Activated CD8-positive, alpha-beta memory T cell treated with anti-CD3 and anti-CD28 coated beads, Interleukin-2, amount 10 ng/mL, durations not matched to agents 7 days and 5 days (primary cell): ENCODE data around the gene DDX39B. TPM values are rescaled to one million over a fixed set of nuclear protein-coding genes. Genes with fewer than 3 reads are reported as not detected.
"Not testable (repeated sequence)": the region's sequence is repeated elsewhere in the genome, so short reads cannot be mapped to it uniquely, and the experiment has no call there.

Source experiments
- ATAC-seq: fragments of 150-1000 bp; cut with Tn5 transposase; one replicate; pipeline ENCODE4 v1.10.0; 2021; ENCODE audit warnings: moderate library complexity
- CTCF ChIA-PET: fragments of 350-600 bp; sonication (Branson Sonifier 250); formaldehyde crosslinking; loops from one replicate; lab custom pipeline; 2021; ENCODE audit warnings: antibody characterized with exemption; lab: Charles Lee
- DNase-seq: peaks from one replicate; pipeline ENCODE4 v3.0.0-alpha.2; 2020
- H3K27ac Mint-ChIP-seq: one replicate; pipeline ENCODE4 v1.8.0; 2021; ENCODE audit warnings: mild to moderate bottlenecking, mixed read lengths
- H3K27me3 Mint-ChIP-seq: one replicate; pipeline ENCODE4 v1.8.0; 2021; ENCODE audit warnings: mixed read lengths
- H3K36me3 Mint-ChIP-seq: one replicate; pipeline ENCODE4 v1.8.0; 2021; ENCODE audit warnings: mild to moderate bottlenecking, mixed read lengths
- H3K4me1 Mint-ChIP-seq: one replicate; pipeline ENCODE4 v1.8.0; 2021; ENCODE audit warnings: mixed read lengths
- H3K4me3 Mint-ChIP-seq: one replicate; pipeline ENCODE4 v1.8.0; 2021; ENCODE audit warnings: mild to moderate bottlenecking, moderate library complexity, mixed read lengths
- H3K9me3 Mint-ChIP-seq: one replicate; pipeline ENCODE4 v1.8.0; 2022; ENCODE audit warnings: low read depth, mixed read lengths
- total RNA-seq, 2 experiments: library from RNA; stranded (reverse); gene quantifications; one replicate each; pipeline ENCODE4 v1.2.3, GENCODE V29; 2021

Gene DDX39B
- total RNA-seq, 2 experiments from 2014 or later, result 495 to 503 TPM

GRCh38 chr6:31528307-31528777 is 13.5 kb downstream of the DDX39B start:
- no peaks in the 10 kb centered on the region for H3K9me3 Mint-ChIP-seq
- H3K4me3 Mint-ChIP-seq, result no peak overlapping the region
- CTCF ChIA-PET, result interaction anchor here (0.7 to 1.5 kb wide), 2 partner anchors 13 to 48 kb away, joined by 3 to 5 read pairs; partner anchors contain the start of gene DDX39B
- H3K36me3 Mint-ChIP-seq, result peaks cover 30% of the 10 kb centered on the region
- DNase-seq, result no peak
- peaks cover 4% of the 10 kb centered on the region for H3K4me1 Mint-ChIP-seq
- no peak overlapping the region for H3K27ac Mint-ChIP-seq
- peak; percentile 32 for ATAC-seq
- no peaks in the 10 kb centered on the region for H3K27me3 Mint-ChIP-seq

GRCh38 chr6:31525932-31526591 is 15.7 kb downstream of the DDX39B start:
- H3K36me3 Mint-ChIP-seq, result peaks cover 12% of the 10 kb centered on the region
- no peak overlapping the region for H3K27ac Mint-ChIP-seq
- peaks cover 17% of the 10 kb centered on the region for H3K27me3 Mint-ChIP-seq
- H3K4me1 Mint-ChIP-seq, result no peaks in the 10 kb centered on the region
- DNase-seq (peak; percentile 36), ATAC-seq (peak; percentile 31)
- CTCF ChIA-PET, result no interaction called here
- H3K9me3 Mint-ChIP-seq, result no peaks in the 10 kb centered on the region
- no peak overlapping the region for H3K4me3 Mint-ChIP-seq

GRCh38 chr6:31525553-31525931 is 16.3 kb downstream of the DDX39B start:
- Mint-ChIP-seq H3K36me3 (peaks cover 7% of the 10 kb centered on the region), H3K4me1 (no peaks in the 10 kb centered on the region), H3K27me3 (peaks cover 22% of the 10 kb centered on the region), H3K4me3 (no peak overlapping the region), H3K9me3 (no peaks in the 10 kb centered on the region), H3K27ac (no peak overlapping the region)
- CTCF ChIA-PET, result no interaction called here
- no peak for ATAC-seq
- no peak for DNase-seq

- H3K4me1 Mint-ChIP-seq, result no peaks in the 10 kb centered on the region
- H3K27ac Mint-ChIP-seq, result no peak overlapping the region
- no peak for DNase-seq
- peaks cover 38% of the 10 kb centered on the region for H3K27me3 Mint-ChIP-seq
- no peak for ATAC-seq
- H3K9me3 Mint-ChIP-seq, result no peaks in the 10 kb centered on the region
- CTCF ChIA-PET, result no interaction called here
- H3K36me3 Mint-ChIP-seq, result no peaks in the 10 kb centered on the region
- H3K4me3 Mint-ChIP-seq, result no peak overlapping the region
Observed at GRCh38 chr6:31521835-31522234, 20.0 kb downstream of the DDX39B start.

GRCh38 chr6:31513456-31514165 is 28.2 kb downstream of the DDX39B start:
- ATAC-seq, result no peak

GRCh38 chr6:31510007-31510406 is 31.8 kb downstream of the DDX39B start:
- H3K36me3 Mint-ChIP-seq, result peaks cover 57% of the 10 kb centered on the region

More at GRCh38 chr6:31513456-31514165, 28.2 kb downstream of the DDX39B start:
- Mint-ChIP-seq H3K4me3 (no peak overlapping the region), H3K36me3 (peaks cover 28% of the 10 kb centered on the region), H3K27me3 (peaks cover 10% of the 10 kb centered on the region), H3K9me3 (no peaks in the 10 kb centered on the region), H3K4me1 (no peaks in the 10 kb centered on the region), H3K27ac (no peak overlapping the region)
- peak; percentile 36 for DNase-seq
- CTCF ChIA-PET, result interaction anchor here (0.6 to 3.2 kb wide), 2 partner anchors 19 to 83 kb away, joined by 3 to 7 read pairs; no protein-coding TSS in a partner anchor

GRCh38 chr6:31509036-31509435 is 32.8 kb downstream of the DDX39B start:
- H3K9me3 Mint-ChIP-seq, H3K27me3 Mint-ChIP-seq, H3K4me1 Mint-ChIP-seq, H3K27ac Mint-ChIP-seq, H3K4me3 Mint-ChIP-seq, CTCF ChIA-PET, DNase-seq, ATAC-seq: not testable (repeated sequence)
- peaks cover 62% of the 10 kb centered on the region for H3K36me3 Mint-ChIP-seq

More at GRCh38 chr6:31510007-31510406, 31.8 kb downstream of the DDX39B start:
- Mint-ChIP-seq H3K9me3 (no peaks in the 10 kb centered on the region), H3K27ac (no peak overlapping the region), H3K4me1 (no peaks in the 10 kb centered on the region), H3K27me3 (no peaks in the 10 kb centered on the region), H3K4me3 (no peak overlapping the region)
- CTCF ChIA-PET, result no interaction called here
- no peak for DNase-seq
- no peak for ATAC-seq

- CTCF ChIA-PET, result no interaction called here
- Mint-ChIP-seq H3K36me3 (peaks cover 50% of the 10 kb centered on the region), H3K27me3 (no peaks in the 10 kb centered on the region), H3K9me3 (no peaks in the 10 kb centered on the region), H3K27ac (no peak overlapping the region), H3K4me1 (peaks cover 43% of the 10 kb centered on the region), H3K4me3 (no peak overlapping the region)
- no peak for DNase-seq
- no peak for ATAC-seq
Observed at GRCh38 chr6:31502586-31502985, 39.2 kb downstream of the DDX39B start.

GRCh38 chr6:31499648-31500047 is 42.2 kb downstream of the DDX39B start:
- H3K27ac Mint-ChIP-seq, ATAC-seq, H3K9me3 Mint-ChIP-seq, DNase-seq, H3K27me3 Mint-ChIP-seq, H3K4me3 Mint-ChIP-seq: not testable (repeated sequence)
- CTCF ChIA-PET, result interaction anchor here (7.8 kb wide), 1 partner anchor 41 kb away, joined by 88 read pairs; the partner anchor contains the start of gene DDX39B
- peaks cover 66% of the 10 kb centered on the region for H3K4me1 Mint-ChIP-seq
- peaks cover 31% of the 10 kb centered on the region for H3K36me3 Mint-ChIP-seq

GRCh38 chr6:31498748-31499147 is 43.1 kb downstream of the DDX39B start:
- no peaks in the 10 kb centered on the region for H3K9me3 Mint-ChIP-seq
- DNase-seq (no peak), ATAC-seq (no peak)
- peaks cover 63% of the 10 kb centered on the region for H3K4me1 Mint-ChIP-seq
- CTCF ChIA-PET, result interaction anchor here (0.6 to 7.8 kb wide), 5 partner anchors 42 to 123 kb away, joined by 3 to 88 read pairs (median 25); partner anchors contain the start of genes ATP6V1G2, DDX39B and NFKBIL1
- H3K36me3 Mint-ChIP-seq, result peaks cover 27% of the 10 kb centered on the region
- no peaks in the 10 kb centered on the region for H3K27me3 Mint-ChIP-seq
- peak overlapping the region; percentile 25 for H3K27ac Mint-ChIP-seq
- H3K4me3 Mint-ChIP-seq, result peak overlapping the region; percentile 76

- H3K9me3 Mint-ChIP-seq, result no peaks in the 10 kb centered on the region
- peaks cover 64% of the 10 kb centered on the region for H3K4me1 Mint-ChIP-seq
- H3K27ac Mint-ChIP-seq, result peak within 1 kb of the TSS; percentile 83
- H3K4me3 Mint-ChIP-seq, result peak within 1 kb of the TSS; percentile 76
- DNase-seq, result peak; percentile 91
- H3K36me3 Mint-ChIP-seq, result peaks cover 24% of the 10 kb centered on the region
- peak; percentile 70 for ATAC-seq
- CTCF ChIA-PET, result interaction anchor here (0.6 to 7.8 kb wide), 7 partner anchors 14 to 123 kb away, joined by 3 to 88 read pairs (median 5); partner anchors contain the start of genes ATP6V1G2, DDX39B and NFKBIL1
- H3K27me3 Mint-ChIP-seq, result no peaks in the 10 kb centered on the region
Observed at GRCh38 chr6:31497531-31498476, 44.0 kb downstream of the DDX39B start, which contains the start of gene MICB. MICB (plus strand) TSS chr6:31498145; CDS start chr6:31498194, 49 bp downstream.

GRCh38 chr6:31496826-31497225 is 45.0 kb downstream of the DDX39B start:
- DNase-seq, result peak; percentile 54
- not testable (repeated sequence) for H3K27me3 Mint-ChIP-seq, H3K9me3 Mint-ChIP-seq, ATAC-seq
- Mint-ChIP-seq H3K4me1 (peaks cover 65% of the 10 kb centered on the region), H3K4me3 (peak overlapping the region; percentile 76), H3K27ac (peak overlapping the region; percentile 83), H3K36me3 (peaks cover 25% of the 10 kb centered on the region)
- CTCF ChIA-PET, result interaction anchor here (0.6 to 7.8 kb wide), 8 partner anchors 13 to 120 kb away, joined by 3 to 88 read pairs (median 3); partner anchors contain the start of genes ATP6V1G2, DDX39B, NFKBIL1 and TNF
